ENCODE measurements around the gene FAM32A.

DNA sequence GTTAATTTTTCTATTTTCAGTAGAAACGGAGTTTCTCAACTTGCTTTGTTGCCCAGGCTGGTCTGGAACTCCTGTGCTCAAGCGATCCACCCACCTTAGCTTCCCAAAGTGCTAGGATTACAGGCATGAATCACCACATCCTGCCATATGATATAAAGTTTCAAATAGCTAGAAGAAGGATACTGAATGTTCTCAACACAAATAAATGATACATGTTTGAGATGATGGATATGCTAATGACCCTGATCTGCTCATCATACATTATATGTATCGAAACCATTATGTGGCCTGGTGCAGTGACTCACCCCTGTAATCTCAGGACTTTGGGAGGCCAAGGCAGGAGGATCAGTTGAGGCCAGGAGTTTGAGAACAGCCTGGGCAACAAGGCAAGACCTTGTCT, 23.4 kb upstream of the FAM32A start:
- TF ChIP-seq EZH2 (IDR thresholded peaks at IDR 0.05; ENCODE audit: borderline replicate concordance, insufficient read depth, low read depth, low read length, poor library complexity, severe bottlenecking), result no peak
- TF ChIP-seq, protein P1, sequence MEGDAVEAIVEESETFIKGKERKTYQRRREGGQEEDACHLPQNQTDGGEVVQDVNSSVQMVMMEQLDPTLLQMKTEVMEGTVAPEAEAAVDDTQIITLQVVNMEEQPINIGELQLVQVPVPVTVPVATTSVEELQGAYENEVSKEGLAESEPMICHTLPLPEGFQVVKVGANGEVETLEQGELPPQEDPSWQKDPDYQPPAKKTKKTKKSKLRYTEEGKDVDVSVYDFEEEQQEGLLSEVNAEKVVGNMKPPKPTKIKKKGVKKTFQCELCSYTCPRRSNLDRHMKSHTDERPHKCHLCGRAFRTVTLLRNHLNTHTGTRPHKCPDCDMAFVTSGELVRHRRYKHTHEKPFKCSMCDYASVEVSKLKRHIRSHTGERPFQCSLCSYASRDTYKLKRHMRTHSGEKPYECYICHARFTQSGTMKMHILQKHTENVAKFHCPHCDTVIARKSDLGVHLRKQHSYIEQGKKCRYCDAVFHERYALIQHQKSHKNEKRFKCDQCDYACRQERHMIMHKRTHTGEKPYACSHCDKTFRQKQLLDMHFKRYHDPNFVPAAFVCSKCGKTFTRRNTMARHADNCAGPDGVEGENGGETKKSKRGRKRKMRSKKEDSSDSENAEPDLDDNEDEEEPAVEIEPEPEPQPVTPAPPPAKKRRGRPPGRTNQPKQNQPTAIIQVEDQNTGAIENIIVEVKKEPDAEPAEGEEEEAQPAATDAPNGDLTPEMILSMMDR (IDR thresholded peaks at IDR 0.05), result no peak
